Activated T-cell treated with anti-CD3 and anti-CD28 coated beads, Interleukin-2, amount 50 U/mL, for 24 hours (primary cell): ENCODE data around the gene RAMAC.
A peak's percentile ranks its signal among the peaks of the same experiment; 100 is the strongest.

Experiments used
- DNase-seq: peaks from one replicate; pipeline ENCODE4 v3.0.0-alpha.2; 2020
- H3K27ac Mint-ChIP-seq: 2 replicates; pipeline ENCODE4 v1.8.0; 2020; ENCODE audit warnings: mild to moderate bottlenecking, mixed read lengths
- H3K27me3 Mint-ChIP-seq: 2 replicates; pipeline ENCODE4 v1.8.0; 2020; ENCODE audit warnings: mixed read lengths
- H3K36me3 Mint-ChIP-seq: 2 replicates; pipeline ENCODE4 v1.8.0; 2020; ENCODE audit warnings: low read depth, mixed read lengths
- H3K4me1 Mint-ChIP-seq: 2 replicates; pipeline ENCODE4 v1.8.0; 2020; ENCODE audit warnings: low read depth, mixed read lengths
- H3K4me3 Mint-ChIP-seq: 2 replicates; pipeline ENCODE4 v1.8.0; 2020; ENCODE audit warnings: mild to moderate bottlenecking, moderate library complexity, mixed read lengths
- H3K9me3 Mint-ChIP-seq: 2 replicates; pipeline ENCODE4 v1.8.0; 2020; ENCODE audit warnings: mixed read lengths

Gene RAMAC

DNA sequence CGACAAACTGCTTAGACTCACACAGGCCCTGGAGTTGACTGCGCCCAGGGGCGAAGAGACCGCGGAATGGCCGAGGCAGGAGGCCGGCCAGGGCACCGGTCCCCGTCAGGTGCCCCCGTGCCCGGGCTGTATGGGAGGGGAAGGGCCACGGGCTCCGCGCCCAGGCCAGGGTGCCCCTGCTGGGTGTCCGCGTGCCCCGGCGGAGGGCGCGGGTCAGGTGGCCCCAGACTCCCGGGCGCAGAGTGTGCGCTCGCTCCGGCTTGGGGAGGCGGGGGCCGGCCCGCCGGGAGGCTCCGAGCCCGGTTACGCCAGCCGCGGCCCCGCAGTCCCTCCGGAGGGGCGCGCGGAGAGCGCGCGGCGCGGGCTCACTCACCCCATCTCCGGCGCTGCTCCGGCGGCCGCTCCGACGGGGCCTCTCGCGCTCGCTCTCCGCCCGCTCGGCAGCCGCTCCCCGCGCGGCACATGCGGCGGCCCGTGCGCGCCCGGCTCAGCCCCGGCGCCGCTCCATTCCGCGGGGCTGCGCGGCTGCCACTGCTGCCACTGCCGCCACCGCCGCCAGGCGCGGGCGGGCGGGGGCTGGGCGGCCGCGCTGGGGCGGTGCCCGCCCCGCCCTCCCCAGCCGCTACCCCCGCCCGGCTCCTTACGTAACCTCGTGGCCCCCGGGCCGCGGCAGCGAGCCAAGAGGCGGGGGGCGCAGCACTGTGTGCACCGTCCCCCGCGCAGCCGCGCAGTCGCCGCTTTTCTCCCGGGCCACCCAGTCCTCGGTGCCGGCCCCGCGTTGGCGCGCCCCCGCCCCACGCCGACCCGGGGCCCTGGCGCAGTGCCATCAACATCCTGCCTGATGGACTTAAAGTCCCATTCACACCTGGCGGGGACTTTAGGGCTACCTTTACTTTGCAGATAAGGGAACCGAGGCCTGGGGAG is 33.6 kb upstream of the RAMAC start, which contains the start of gene HOMER2:
Gene HOMER2 (minus strand): TSS at position 563 of the 924 bp plus-strand sequence. CDS start 185 bp downstream, at position 378.
- Mint-ChIP-seq H3K9me3 (no peaks in the 10 kb centered on the region), H3K36me3 (no peaks in the 10 kb centered on the region), H3K4me1 (no peaks in the 10 kb centered on the region), H3K27ac (peak within 1 kb of the TSS; percentile 28), H3K27me3 (peaks cover 7% of the 10 kb centered on the region), H3K4me3 (peak within 1 kb of the TSS; percentile 57)
- peak; percentile 48 for DNase-seq

DNA sequence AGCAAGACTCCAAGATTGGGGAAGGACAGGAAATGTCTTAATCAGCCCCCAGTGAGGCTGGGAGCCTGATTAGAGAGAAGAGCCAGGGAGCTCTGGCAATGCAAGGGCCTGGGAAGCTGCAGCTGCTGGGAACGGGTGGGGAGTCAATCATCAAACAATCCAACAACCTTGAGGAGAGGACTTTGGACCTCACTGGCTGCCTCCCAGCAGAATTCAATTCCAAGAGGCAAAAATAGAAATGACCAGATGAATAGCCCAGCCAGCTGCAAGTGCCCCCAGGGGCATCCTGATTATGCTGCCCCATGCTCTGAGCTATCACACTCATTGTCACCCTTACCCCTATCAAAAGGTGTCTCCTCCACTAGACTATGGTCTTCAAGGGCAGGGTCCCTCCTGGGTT is 27.4 kb upstream of the RAMAC start:
- Mint-ChIP-seq H3K9me3 (no peaks in the 10 kb centered on the region), H3K36me3 (no peaks in the 10 kb centered on the region), H3K4me1 (no peaks in the 10 kb centered on the region), H3K27me3 (no peaks in the 10 kb centered on the region), H3K27ac (no peak overlapping the region), H3K4me3 (no peak overlapping the region)
- no peak for DNase-seq

DNA sequence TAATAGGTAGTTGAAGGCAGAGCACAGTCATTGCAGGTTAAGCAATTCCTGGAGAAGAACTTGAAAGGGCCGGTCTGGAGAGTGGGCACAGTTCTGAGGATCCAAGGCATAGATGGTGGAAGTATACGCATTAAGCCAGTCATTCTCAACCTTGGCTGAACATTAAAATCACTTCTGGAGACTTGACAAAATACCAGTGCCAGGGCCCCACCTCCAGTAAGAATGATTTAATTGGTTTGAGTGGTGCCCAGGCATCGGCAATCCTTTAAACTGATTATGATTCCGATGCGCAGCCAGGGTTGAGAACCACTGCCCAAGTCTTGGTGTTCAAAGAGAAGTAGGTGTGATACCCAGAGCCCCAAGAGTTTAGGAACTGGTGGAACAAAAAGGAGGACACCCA is 26.6 kb upstream of the RAMAC start:
- no peak for DNase-seq
- no peaks in the 10 kb centered on the region for H3K27me3 Mint-ChIP-seq
- no peaks in the 10 kb centered on the region for H3K4me1 Mint-ChIP-seq
- no peak overlapping the region for H3K4me3 Mint-ChIP-seq
- H3K9me3 Mint-ChIP-seq, result no peaks in the 10 kb centered on the region
- H3K36me3 Mint-ChIP-seq, result no peaks in the 10 kb centered on the region
- H3K27ac Mint-ChIP-seq, result no peak overlapping the region

DNA sequence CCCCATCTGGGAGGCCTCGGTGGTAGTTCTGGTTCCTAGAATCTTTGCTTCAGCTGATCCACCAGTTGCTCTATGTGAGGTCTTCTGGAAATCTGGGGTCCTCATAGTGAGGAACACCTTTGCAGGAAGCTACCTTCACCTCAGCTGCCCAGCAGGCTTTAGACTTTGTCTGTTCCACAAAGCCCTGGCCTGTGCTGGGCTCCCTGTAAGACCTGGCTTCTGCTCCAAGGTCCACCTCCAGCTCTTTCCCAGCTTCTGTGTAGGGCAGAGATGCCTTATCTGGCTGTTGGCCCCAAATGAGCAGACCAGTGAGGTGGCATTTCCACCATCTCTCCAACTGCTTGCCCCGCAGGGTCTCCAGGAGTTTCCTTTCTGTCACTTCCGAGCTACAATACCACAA is 25.2 kb upstream of the RAMAC start:
- Mint-ChIP-seq H3K36me3 (no peaks in the 10 kb centered on the region), H3K4me1 (no peaks in the 10 kb centered on the region)

GRCh38 chr15:82963471-82964341 is 22.3 kb upstream of the RAMAC start:
- Mint-ChIP-seq H3K27ac (no peak overlapping the region), H3K4me3 (no peak overlapping the region), H3K4me1 (peaks cover 12% of the 10 kb centered on the region), H3K36me3 (no peaks in the 10 kb centered on the region), H3K9me3 (no peaks in the 10 kb centered on the region), H3K27me3 (no peaks in the 10 kb centered on the region)
- DNase-seq, result no peak

More for the DNA sequence above, 25.2 kb upstream of the RAMAC start:
- Mint-ChIP-seq H3K27ac (no peak overlapping the region), H3K9me3 (no peaks in the 10 kb centered on the region), H3K27me3 (no peaks in the 10 kb centered on the region), H3K4me3 (no peak overlapping the region)
- no peak for DNase-seq

GRCh38 chr15:82964890-82965289 is 21.1 kb upstream of the RAMAC start:
- H3K27ac Mint-ChIP-seq, result no peak overlapping the region
- H3K36me3 Mint-ChIP-seq, result no peaks in the 10 kb centered on the region
- H3K4me3 Mint-ChIP-seq, result no peak overlapping the region
- DNase-seq, result no peak
- no peaks in the 10 kb centered on the region for H3K27me3 Mint-ChIP-seq
- H3K9me3 Mint-ChIP-seq, result no peaks in the 10 kb centered on the region
- H3K4me1 Mint-ChIP-seq, result peaks cover 12% of the 10 kb centered on the region

GRCh38 chr15:82966671-82967071 is 19.3 kb upstream of the RAMAC start:
- Mint-ChIP-seq H3K4me3 (no peak overlapping the region), H3K4me1 (peaks cover 12% of the 10 kb centered on the region), H3K36me3 (no peaks in the 10 kb centered on the region), H3K27me3 (no peaks in the 10 kb centered on the region), H3K27ac (peak overlapping the region; percentile 26), H3K9me3 (no peaks in the 10 kb centered on the region)
- no peak for DNase-seq

GRCh38 chr15:82968066-82968465 is 17.9 kb upstream of the RAMAC start:
- no peak overlapping the region for H3K4me3 Mint-ChIP-seq
- peaks cover 12% of the 10 kb centered on the region for H3K4me1 Mint-ChIP-seq
- DNase-seq, result no peak
- H3K27me3 Mint-ChIP-seq, result no peaks in the 10 kb centered on the region
- H3K9me3 Mint-ChIP-seq, result no peaks in the 10 kb centered on the region
- no peak overlapping the region for H3K27ac Mint-ChIP-seq
- H3K36me3 Mint-ChIP-seq, result no peaks in the 10 kb centered on the region

DNA sequence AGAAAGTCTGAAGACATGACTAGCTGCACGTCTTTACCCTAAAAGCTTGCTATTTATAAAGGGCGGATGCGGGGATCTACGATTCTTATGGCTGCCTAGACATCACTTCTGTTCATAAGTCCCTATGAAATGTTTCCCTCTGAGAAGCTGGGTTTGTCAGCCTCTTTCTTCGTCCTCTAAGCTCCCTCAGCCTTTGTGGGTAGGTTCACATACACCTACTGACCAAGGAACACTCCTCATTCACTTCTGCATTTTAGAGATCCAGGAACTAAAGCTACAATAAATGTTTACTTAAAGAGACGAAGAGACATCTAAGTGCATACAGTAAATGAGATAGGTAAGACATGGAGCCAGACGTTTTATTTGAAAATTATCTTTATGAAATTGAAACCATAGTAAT is 16.7 kb upstream of the RAMAC start:
- no peak overlapping the region for H3K27ac Mint-ChIP-seq
- no peak overlapping the region for H3K4me3 Mint-ChIP-seq
- no peaks in the 10 kb centered on the region for H3K36me3 Mint-ChIP-seq

GRCh38 chr15:82970078-82970686 is 15.8 kb upstream of the RAMAC start:
- no peak for DNase-seq
- no peaks in the 10 kb centered on the region for H3K27me3 Mint-ChIP-seq
- H3K4me3 Mint-ChIP-seq, result no peak overlapping the region
- peaks cover 12% of the 10 kb centered on the region for H3K4me1 Mint-ChIP-seq
- H3K27ac Mint-ChIP-seq, result no peak overlapping the region
- no peaks in the 10 kb centered on the region for H3K36me3 Mint-ChIP-seq
- H3K9me3 Mint-ChIP-seq, result no peaks in the 10 kb centered on the region

More for the DNA sequence above, 16.7 kb upstream of the RAMAC start:
- no peaks in the 10 kb centered on the region for H3K27me3 Mint-ChIP-seq
- no peak for DNase-seq
- H3K9me3 Mint-ChIP-seq, result no peaks in the 10 kb centered on the region
- H3K4me1 Mint-ChIP-seq, result peaks cover 12% of the 10 kb centered on the region

DNA sequence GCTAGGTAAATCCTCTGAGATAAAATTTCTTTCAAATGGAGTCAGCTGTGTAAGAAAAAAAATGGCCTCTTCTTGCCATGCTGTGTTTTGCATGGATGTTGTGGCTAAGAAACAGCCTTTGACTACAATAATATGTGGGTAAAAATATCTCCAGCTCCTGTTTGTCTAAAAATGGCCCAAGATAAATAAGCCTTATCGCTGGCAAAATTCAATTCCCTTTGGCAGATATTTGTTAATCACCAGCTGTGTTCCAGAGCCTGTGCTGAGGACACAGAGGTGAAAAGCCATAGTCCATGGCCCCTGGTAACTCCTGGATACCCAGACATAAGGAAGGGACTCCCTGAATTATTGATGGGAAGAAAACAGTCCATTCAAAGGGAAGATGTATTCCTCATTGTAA is 15.3 kb upstream of the RAMAC start:
- H3K4me1 Mint-ChIP-seq, result peaks cover 12% of the 10 kb centered on the region

DNA sequence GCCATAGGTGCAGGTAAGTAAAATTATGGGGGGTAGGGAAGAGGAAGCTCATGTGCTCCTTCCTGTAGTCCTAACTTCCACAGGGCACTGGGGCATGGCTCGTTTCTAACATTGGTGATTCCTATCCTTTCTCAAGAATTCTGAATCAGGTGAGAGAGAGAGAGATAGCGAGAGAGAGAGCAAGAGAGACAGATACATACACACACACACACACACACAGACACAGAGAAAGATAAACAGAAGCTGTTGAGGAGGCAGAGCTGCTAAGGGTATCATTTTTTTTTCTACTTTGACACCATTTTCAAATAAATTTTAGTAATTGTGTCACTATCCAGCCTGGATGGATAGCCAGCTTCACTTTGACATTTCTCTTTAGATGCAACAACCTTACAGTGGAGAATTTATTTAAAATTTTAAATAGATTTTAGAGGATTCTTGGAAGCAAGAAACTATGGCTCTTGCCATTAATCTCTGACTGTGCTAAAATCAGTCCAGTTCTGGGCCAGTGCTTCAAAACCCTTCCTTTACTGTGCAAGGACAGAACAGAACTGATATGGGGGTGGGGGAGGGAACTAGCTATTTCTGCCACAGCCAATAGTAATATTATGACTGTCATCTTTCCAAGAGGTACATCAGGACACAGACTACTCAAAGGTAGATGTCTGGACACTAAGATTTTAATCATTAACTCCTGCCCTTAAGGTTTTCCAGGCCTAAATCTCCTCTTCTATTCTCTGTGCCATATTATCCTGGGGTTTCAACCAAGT is 14.6 kb upstream of the RAMAC start:
- Mint-ChIP-seq H3K4me3 (no peak overlapping the region), H3K27ac (no peak overlapping the region), H3K9me3 (no peaks in the 10 kb centered on the region), H3K27me3 (no peaks in the 10 kb centered on the region), H3K4me1 (peaks cover 7% of the 10 kb centered on the region), H3K36me3 (no peaks in the 10 kb centered on the region)
- DNase-seq, result no peak

More for the DNA sequence above, 15.3 kb upstream of the RAMAC start:
- H3K27ac Mint-ChIP-seq, result no peak overlapping the region
- H3K27me3 Mint-ChIP-seq, result no peaks in the 10 kb centered on the region
- no peaks in the 10 kb centered on the region for H3K36me3 Mint-ChIP-seq
- DNase-seq, result no peak
- no peak overlapping the region for H3K4me3 Mint-ChIP-seq
- no peaks in the 10 kb centered on the region for H3K9me3 Mint-ChIP-seq

DNA sequence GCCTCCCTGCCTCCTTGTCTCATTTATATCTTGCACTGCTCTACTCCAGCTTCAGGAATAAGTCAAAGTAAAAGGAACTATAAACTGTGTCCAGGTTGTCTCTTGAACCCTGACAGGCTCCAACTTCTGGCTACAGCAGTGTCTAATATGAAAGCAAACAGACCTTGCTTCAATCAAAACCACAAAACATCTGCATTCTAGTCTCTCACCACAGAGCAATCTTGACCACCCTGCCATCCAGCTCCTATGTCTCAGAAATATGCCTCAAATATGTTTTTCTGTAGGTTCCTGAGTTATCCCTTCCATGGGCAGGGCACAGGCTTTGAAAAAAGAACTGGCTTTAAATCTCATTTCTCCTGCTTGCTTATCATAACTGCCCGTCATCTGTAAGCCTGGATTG is 13.0 kb upstream of the RAMAC start:
- no peaks in the 10 kb centered on the region for H3K4me1 Mint-ChIP-seq
- DNase-seq, result no peak
- no peaks in the 10 kb centered on the region for H3K9me3 Mint-ChIP-seq
- H3K36me3 Mint-ChIP-seq, result no peaks in the 10 kb centered on the region
- no peak overlapping the region for H3K4me3 Mint-ChIP-seq
- H3K27ac Mint-ChIP-seq, result no peak overlapping the region
- H3K27me3 Mint-ChIP-seq, result no peaks in the 10 kb centered on the region

DNA sequence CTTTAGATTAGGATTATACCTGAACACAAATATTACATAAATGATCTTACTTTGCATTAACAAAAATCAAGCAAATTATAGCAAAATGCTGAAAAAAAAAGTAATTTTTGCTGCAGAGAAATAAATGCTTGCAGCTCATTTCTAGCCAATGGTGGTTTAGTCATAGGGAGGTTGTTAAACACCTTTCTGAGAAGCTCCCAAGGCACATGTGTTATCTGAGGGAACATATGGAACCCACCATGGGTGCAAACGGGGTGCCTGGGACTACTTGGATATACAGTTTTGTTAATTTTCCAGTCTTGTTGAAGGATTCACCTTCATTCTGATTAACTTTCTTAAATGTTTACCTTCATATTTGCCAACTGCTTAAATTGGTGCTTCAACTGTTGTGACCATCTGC is 8.9 kb upstream of the RAMAC start:
- Mint-ChIP-seq H3K4me3 (no peak overlapping the region), H3K27ac (no peak overlapping the region), H3K36me3 (no peaks in the 10 kb centered on the region), H3K27me3 (no peaks in the 10 kb centered on the region), H3K4me1 (peaks cover 7% of the 10 kb centered on the region), H3K9me3 (no peaks in the 10 kb centered on the region)
- no peak for DNase-seq
